ENCODE measurements around the gene MYMX. TPM values are rescaled to one million over a fixed set of nuclear protein-coding genes. Genes with fewer than 3 reads are reported as not detected.

Gene MYMX
- total RNA-seq, 1 experiment from 2014 or later: 1.8 TPM

GRCh38 chr6:44247338-44248302 is 30.9 kb downstream of the MYMX start:
- CTCF ChIA-PET: interaction anchor here (1.0 kb wide), 2 partner anchors 75 to 147 kb away, joined by 3 to 4 read pairs; no protein-coding TSS in a partner anchor

DNA sequence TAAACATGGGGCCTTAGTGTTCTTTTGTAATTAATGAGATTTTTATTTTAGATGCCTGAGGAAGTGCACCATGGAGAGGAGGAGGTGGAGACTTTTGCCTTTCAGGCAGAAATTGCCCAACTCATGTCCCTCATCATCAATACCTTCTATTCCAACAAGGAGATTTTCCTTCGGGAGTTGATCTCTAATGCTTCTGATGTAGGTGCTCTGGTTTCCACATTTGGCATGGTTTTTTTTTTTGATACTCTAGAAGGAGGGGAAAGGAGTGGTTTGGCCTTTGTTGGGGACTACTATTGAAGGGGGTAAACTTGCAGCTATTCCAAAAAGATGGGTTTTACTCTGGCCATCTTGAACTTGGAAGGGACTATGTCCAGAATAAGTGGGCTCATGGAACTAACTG is 31.9 kb downstream of the MYMX start:
- peaks cover 40% of the 10 kb centered on the region for H3K4me1 ChIP-seq (ENCODE audit: control insufficient read depth, insufficient read depth, low read length)
- intact Hi-C loops (cut with micrococcal nuclease; ENCODE audit: unreplicated experiment): no loop called here
- ATAC-seq (no peak), DNase-seq (ENCODE audit: low read depth, low spot score) (no peak)
- H3K36me3 ChIP-seq (ENCODE audit: control insufficient read depth, insufficient read depth, low read length): peaks cover 59% of the 10 kb centered on the region
- TF ChIP-seq, protein P1, sequence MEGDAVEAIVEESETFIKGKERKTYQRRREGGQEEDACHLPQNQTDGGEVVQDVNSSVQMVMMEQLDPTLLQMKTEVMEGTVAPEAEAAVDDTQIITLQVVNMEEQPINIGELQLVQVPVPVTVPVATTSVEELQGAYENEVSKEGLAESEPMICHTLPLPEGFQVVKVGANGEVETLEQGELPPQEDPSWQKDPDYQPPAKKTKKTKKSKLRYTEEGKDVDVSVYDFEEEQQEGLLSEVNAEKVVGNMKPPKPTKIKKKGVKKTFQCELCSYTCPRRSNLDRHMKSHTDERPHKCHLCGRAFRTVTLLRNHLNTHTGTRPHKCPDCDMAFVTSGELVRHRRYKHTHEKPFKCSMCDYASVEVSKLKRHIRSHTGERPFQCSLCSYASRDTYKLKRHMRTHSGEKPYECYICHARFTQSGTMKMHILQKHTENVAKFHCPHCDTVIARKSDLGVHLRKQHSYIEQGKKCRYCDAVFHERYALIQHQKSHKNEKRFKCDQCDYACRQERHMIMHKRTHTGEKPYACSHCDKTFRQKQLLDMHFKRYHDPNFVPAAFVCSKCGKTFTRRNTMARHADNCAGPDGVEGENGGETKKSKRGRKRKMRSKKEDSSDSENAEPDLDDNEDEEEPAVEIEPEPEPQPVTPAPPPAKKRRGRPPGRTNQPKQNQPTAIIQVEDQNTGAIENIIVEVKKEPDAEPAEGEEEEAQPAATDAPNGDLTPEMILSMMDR (IDR thresholded peaks at IDR 0.05): no peak
- TF ChIP-seq, protein P2, sequence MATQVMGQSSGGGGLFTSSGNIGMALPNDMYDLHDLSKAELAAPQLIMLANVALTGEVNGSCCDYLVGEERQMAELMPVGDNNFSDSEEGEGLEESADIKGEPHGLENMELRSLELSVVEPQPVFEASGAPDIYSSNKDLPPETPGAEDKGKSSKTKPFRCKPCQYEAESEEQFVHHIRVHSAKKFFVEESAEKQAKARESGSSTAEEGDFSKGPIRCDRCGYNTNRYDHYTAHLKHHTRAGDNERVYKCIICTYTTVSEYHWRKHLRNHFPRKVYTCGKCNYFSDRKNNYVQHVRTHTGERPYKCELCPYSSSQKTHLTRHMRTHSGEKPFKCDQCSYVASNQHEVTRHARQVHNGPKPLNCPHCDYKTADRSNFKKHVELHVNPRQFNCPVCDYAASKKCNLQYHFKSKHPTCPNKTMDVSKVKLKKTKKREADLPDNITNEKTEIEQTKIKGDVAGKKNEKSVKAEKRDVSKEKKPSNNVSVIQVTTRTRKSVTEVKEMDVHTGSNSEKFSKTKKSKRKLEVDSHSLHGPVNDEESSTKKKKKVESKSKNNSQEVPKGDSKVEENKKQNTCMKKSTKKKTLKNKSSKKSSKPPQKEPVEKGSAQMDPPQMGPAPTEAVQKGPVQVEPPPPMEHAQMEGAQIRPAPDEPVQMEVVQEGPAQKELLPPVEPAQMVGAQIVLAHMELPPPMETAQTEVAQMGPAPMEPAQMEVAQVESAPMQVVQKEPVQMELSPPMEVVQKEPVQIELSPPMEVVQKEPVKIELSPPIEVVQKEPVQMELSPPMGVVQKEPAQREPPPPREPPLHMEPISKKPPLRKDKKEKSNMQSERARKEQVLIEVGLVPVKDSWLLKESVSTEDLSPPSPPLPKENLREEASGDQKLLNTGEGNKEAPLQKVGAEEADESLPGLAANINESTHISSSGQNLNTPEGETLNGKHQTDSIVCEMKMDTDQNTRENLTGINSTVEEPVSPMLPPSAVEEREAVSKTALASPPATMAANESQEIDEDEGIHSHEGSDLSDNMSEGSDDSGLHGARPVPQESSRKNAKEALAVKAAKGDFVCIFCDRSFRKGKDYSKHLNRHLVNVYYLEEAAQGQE (IDR thresholded peaks at IDR 0.05; ENCODE audit: insufficient read depth in 1 of 2, low read depth in 2 of 2, low read length in 1 of 2): no peak
- no peak for TF ChIP-seq POLR2AphosphoS5 (IDR thresholded peaks at IDR 0.05; ENCODE audit: low read depth, low read length)
- no peak for TF ChIP-seq TCF7L2 (IDR thresholded peaks at IDR 0.05; ENCODE audit: low read depth, low read length)
- no peak for TF ChIP-seq SIN3A (IDR thresholded peaks at IDR 0.05; ENCODE audit: borderline replicate concordance, insufficient read depth, low read depth, low read length)
- no peaks in the 10 kb centered on the region for H3K27me3 ChIP-seq (ENCODE audit: control insufficient read depth, insufficient read depth, low read length)
- ChIA-PET POLR2A (interaction anchor here (0.7 kb wide), 1 partner anchor 164 kb away, joined by 5 read pairs; no protein-coding TSS in a partner anchor), CTCF (no interaction called here)
- H3K9me3 ChIP-seq (ENCODE audit: control insufficient read depth, insufficient read depth, low read depth, low read length): no peaks in the 10 kb centered on the region
- no TSS peak for BruUV-seq (replicated peaks)
- peak overlapping the region; percentile 99 to 100 for H3K4me3 ChIP-seq (ENCODE audit: low read depth in 2 of 2, low read length in 2 of 2)
- in situ Hi-C loops (cut with HindIII; ENCODE audit: low pct_unique_long_range_greater_than_20kb, low sequenced_read_pairs): no loop called here
- H3K27ac ChIP-seq (ENCODE audit: low read length): peak overlapping the region; percentile 100

More at GRCh38 chr6:44247338-44248302, 30.9 kb downstream of the MYMX start:
- Histone ChIP-seq H3K4me1 (ENCODE audit: control insufficient read depth, insufficient read depth, low read length) (peaks cover 34% of the 10 kb centered on the region), H3K27me3 (ENCODE audit: control insufficient read depth, insufficient read depth, low read length) (no peaks in the 10 kb centered on the region), H3K27ac (ENCODE audit: low read length) (peak overlapping the region; percentile 100), H3K36me3 (ENCODE audit: control insufficient read depth, insufficient read depth, low read length) (peaks cover 52% of the 10 kb centered on the region), H3K9me3 (ENCODE audit: control insufficient read depth, insufficient read depth, low read depth, low read length) (no peaks in the 10 kb centered on the region), H3K4me3 (ENCODE audit: low read depth in 2 of 2, low read length in 2 of 2) (peak overlapping the region; percentile 99 to 100)
- ATAC-seq (peak; percentile 58), DNase-seq (ENCODE audit: low read depth, low spot score) (no peak)
- TF ChIP-seq, protein P2 (IDR thresholded peaks at IDR 0.05; ENCODE audit: insufficient read depth in 1 of 2, low read depth in 2 of 2, low read length in 1 of 2): no peak
- TF ChIP-seq SIN3A (IDR thresholded peaks at IDR 0.05; ENCODE audit: borderline replicate concordance, insufficient read depth, low read depth, low read length): 0 out of 2 replicates have a peak, but pooled peaks have one; percentile 25
- POLR2A ChIA-PET: interaction anchor here (0.6 to 1.4 kb wide), 5 partner anchors 9 to 321 kb away, joined by 3 to 10 read pairs (median 3); no protein-coding TSS in a partner anchor
- no TSS peak for BruUV-seq (replicated peaks)
- intact Hi-C loops (cut with micrococcal nuclease; ENCODE audit: unreplicated experiment): no loop called here
- in situ Hi-C loops (cut with HindIII; ENCODE audit: low pct_unique_long_range_greater_than_20kb, low sequenced_read_pairs): no loop called here
